Measurements from ENCODE around the gene UGDH.
"Not testable (repeated sequence)": the region's sequence is repeated elsewhere in the genome, so short reads cannot be mapped to it uniquely, and the experiment has no call there.

UGDH gene

DNA sequence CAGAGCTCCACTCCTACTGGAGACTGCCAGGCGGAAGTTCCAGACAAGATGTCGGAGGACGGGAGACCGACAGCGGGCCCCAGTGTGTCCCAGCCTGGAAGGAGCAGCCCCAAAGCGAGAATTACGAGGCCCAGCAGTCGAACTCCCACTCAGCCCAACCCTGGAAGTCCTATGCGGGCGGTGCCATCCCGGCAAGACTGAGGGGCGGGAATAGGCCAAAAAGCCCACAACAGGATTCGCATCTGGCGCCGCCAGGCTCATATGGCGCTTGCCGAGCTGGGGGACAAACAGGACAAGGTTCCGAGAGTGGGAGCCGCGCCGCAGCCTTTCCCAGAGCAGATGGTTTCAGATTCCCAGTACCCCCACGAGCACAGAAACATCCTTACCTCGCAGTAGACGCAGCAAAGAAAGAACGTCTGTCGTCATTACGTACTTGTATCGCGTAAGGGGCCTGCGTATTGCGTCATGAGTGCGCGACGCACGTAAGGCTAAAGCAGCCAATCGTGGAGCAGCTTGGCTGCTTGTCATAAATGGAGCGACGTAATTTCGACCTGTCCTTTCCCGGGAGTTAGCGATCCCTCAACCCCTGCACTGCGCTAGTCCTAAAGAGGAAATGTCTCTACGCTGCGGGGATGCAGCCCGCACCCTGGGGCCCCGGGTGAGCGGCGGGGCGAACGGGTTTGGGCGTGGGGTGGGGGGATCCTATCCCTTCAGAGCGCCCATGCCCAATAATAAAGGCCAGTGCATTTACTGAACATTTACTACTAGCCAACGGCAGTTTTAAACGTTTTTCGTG lies 68.5 kb downstream of the UGDH start, which contains the start of the genes LIAS and RPL9 (continued):
- TF ChIP-seq ZNF76 (tag by site-specific recombination; IDR thresholded peaks at IDR 0.05; ENCODE audit: borderline replicate concordance, low read depth), result peak; percentile 73; the same call in 1 of the 2 replicates
- TF ChIP-seq ZNF335 (tag by site-specific recombination; conservative IDR thresholded peaks at IDR 0.05), result no peak; the same call in 1 of the 2 replicates
- TF ChIP-seq, protein P1, sequence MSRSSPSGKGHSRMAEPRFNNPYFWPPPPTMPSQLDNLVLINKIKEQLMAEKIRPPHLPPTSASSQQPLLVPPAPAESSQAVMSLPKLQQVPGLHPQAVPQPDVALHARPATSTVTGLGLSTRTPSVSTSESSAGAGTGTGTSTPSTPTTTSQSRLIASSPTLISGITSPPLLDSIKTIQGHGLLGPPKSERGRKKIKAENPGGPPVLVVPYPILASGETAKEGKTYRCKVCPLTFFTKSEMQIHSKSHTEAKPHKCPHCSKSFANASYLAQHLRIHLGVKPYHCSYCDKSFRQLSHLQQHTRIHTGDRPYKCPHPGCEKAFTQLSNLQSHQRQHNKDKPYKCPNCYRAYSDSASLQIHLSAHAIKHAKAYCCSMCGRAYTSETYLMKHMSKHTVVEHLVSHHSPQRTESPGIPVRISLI (tag by site-specific recombination; IDR thresholded peaks at IDR 0.05), result no peak
- no peak for TF ChIP-seq HOXC10 (CRISPR knock-in tag; IDR thresholded peaks at IDR 0.05)
- no peak for TF ChIP-seq ZNF777 (tag by site-specific recombination; IDR thresholded peaks at IDR 0.05; ENCODE audit: borderline replicate concordance)
- TF ChIP-seq, protein P2, sequence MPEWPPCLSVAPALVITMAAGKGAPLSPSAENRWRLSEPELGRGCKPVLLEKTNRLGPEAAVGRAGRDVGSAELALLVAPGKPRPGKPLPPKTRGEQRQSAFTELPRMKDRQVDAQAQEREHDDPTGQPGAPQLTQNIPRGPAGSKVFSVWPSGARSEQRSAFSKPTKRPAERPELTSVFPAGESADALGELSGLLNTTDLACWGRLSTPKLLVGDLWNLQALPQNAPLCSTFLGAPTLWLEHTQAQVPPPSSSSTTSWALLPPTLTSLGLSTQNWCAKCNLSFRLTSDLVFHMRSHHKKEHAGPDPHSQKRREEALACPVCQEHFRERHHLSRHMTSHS (tag by site-specific recombination; IDR thresholded peaks at IDR 0.05), result no peak
- TF ChIP-seq ZSCAN16 (tag by site-specific recombination; IDR thresholded peaks at IDR 0.05), result no peak
- no peak for TF ChIP-seq ZNF23 (tag by site-specific recombination; IDR thresholded peaks at IDR 0.05; ENCODE audit: borderline replicate concordance)
- TF ChIP-seq ZNF248 (tag by site-specific recombination; IDR thresholded peaks at IDR 0.05), result no peak
- no peak for TF ChIP-seq ZNF707 (tag by site-specific recombination; IDR thresholded peaks at IDR 0.05)
- TF ChIP-seq ZNF571 (tag by site-specific recombination; IDR thresholded peaks at IDR 0.05), result no peak
- TF ChIP-seq ZNF843 (tag by site-specific recombination; IDR thresholded peaks at IDR 0.05), result no peak
- TF ChIP-seq OVOL3 (tag by site-specific recombination; IDR thresholded peaks at IDR 0.05), result peak; percentile 40; the same call in 1 of the 2 replicates
- no peak for TF ChIP-seq ZNF37A (tag by site-specific recombination; IDR thresholded peaks at IDR 0.05)
- TF ChIP-seq ZNF555 (tag by site-specific recombination; conservative IDR thresholded peaks at IDR 0.05), result no peak
- TF ChIP-seq MZF1 (tag by site-specific recombination; IDR thresholded peaks at IDR 0.05; ENCODE audit: borderline replicate concordance), result peak; percentile 64
- TF ChIP-seq ZNF654 (tag by site-specific recombination; IDR thresholded peaks at IDR 0.05; ENCODE audit: low read depth), result no peak
- TF ChIP-seq ZBTB21 (tag by site-specific recombination; IDR thresholded peaks at IDR 0.05), result peak; percentile 97
- no peak for TF ChIP-seq ZNF184 (tag by site-specific recombination; IDR thresholded peaks at IDR 0.05)
- TF ChIP-seq, protein P3, sequence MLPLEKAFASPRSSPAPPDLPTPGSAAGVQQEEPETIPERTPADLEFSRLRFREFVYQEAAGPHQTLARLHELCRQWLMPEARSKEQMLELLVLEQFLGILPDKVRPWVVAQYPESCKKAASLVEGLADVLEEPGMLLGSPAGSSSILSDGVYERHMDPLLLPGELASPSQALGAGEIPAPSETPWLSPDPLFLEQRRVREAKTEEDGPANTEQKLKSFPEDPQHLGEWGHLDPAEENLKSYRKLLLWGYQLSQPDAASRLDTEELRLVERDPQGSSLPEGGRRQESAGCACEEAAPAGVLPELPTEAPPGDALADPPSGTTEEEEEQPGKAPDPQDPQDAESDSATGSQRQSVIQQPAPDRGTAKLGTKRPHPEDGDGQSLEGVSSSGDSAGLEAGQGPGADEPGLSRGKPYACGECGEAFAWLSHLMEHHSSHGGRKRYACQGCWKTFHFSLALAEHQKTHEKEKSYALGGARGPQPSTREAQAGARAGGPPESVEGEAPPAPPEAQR (tag by site-specific recombination; IDR thresholded peaks at IDR 0.05), result no peak
- TF ChIP-seq, protein P4, sequence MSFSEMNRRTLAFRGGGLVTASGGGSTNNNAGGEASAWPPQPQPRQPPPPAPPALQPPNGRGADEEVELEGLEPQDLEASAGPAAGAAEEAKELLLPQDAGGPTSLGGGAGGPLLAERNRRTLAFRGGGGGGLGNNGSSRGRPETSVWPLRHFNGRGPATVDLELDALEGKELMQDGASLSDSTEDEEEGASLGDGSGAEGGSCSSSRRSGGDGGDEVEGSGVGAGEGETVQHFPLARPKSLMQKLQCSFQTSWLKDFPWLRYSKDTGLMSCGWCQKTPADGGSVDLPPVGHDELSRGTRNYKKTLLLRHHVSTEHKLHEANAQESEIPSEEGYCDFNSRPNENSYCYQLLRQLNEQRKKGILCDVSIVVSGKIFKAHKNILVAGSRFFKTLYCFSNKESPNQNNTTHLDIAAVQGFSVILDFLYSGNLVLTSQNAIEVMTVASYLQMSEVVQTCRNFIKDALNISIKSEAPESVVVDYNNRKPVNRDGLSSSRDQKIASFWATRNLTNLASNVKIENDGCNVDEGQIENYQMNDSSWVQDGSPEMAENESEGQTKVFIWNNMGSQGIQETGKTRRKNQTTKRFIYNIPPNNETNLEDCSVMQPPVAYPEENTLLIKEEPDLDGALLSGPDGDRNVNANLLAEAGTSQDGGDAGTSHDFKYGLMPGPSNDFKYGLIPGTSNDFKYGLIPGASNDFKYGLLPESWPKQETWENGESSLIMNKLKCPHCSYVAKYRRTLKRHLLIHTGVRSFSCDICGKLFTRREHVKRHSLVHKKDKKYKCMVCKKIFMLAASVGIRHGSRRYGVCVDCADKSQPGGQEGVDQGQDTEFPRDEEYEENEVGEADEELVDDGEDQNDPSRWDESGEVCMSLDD (tag by site-specific recombination; IDR thresholded peaks at IDR 0.05), result no peak
- no peak for TF ChIP-seq ZNF473 (tag by site-specific recombination; IDR thresholded peaks at IDR 0.05)
- TF ChIP-seq ZNF600 (tag by site-specific recombination; IDR thresholded peaks at IDR 0.05), result no peak
- no peak for TF ChIP-seq ZNF776 (tag by site-specific recombination; IDR thresholded peaks at IDR 0.05; ENCODE audit: borderline replicate concordance)
- no peak for TF ChIP-seq ZNF830 (tag by site-specific recombination; IDR thresholded peaks at IDR 0.05; ENCODE audit: low read depth)
- no peak for TF ChIP-seq GLI2 (tag by site-specific recombination; IDR thresholded peaks at IDR 0.05; ENCODE audit: borderline replicate concordance, low read depth)
- no peak for TF ChIP-seq ZNF114 (tag by site-specific recombination; IDR thresholded peaks at IDR 0.05)
- no peak for TF ChIP-seq ZNF19 (tag by site-specific recombination; IDR thresholded peaks at IDR 0.05; ENCODE audit: low read depth)
- TF ChIP-seq ZFP3 (tag by site-specific recombination; IDR thresholded peaks at IDR 0.05; ENCODE audit: low read depth), result no peak
- peak; percentile 97 for TF ChIP-seq ZXDB (tag by site-specific recombination; IDR thresholded peaks at IDR 0.05)
- TF ChIP-seq ZNF202 (tag by site-specific recombination; IDR thresholded peaks at IDR 0.05; ENCODE audit: borderline replicate concordance), result no peak

- not testable (repeated sequence) for H3K4me1 ChIP-seq (ENCODE audit: control insufficient read depth, insufficient read depth, low read length); H3K9me3 ChIP-seq (ENCODE audit: control insufficient read depth, insufficient read depth, low read depth, low read length)
- peaks cover 21 to 69% of the 10 kb centered on the region in 2 experiments; a peak in 2 of 3 replicates for H3K36me3 ChIP-seq (ENCODE audit: control insufficient read depth in 2 of 2, insufficient read depth in 1 of 2, low read length in 2 of 2)
- CTCF ChIA-PET, result interaction anchor here (0.7 to 2.3 kb wide), 2 partner anchors 11 to 610 kb away, joined by 3 to 8 read pairs; no protein-coding TSS in a partner anchor
- H3K4me3 ChIP-seq (ENCODE audit: low read depth, low read length), result peak overlapping the region; percentile 83
- H3K27ac ChIP-seq (ENCODE audit: extremely low read depth, low read depth, low read length), result peak overlapping the region; percentile 96
- POLR2A ChIA-PET, result interaction anchor here (1.0 to 3.0 kb wide), 6 partner anchors 10 to 600 kb away, joined by 3 to 14 read pairs (median 3); partner anchors contain the start of gene UGDH
Measured at GRCh38 chr4:39458161-39458504, 69.1 kb downstream of the UGDH start.
